K562 (cell line): ENCODE measurements around the gene ENHO. TPM values are rescaled to one million over a fixed set of nuclear protein-coding genes. Genes with fewer than 3 reads are reported as not detected.

ENCODE experiments used
- ATAC-seq: fragments of 200-7000 bp; cut with Tn5 transposase; 3 replicates; pipeline ENCODE4 v1.9.1; 2020; ENCODE audit warnings: moderate library complexity
- BruUV-seq: library from RNA; stranded (reverse); fragments of 400-500 nt; replicated peaks from 2 replicates; lab custom pipeline; 2021; lab: Mats Ljungman, UMichigan
- CTCF ChIA-PET: fragments of 300-600 bp; formaldehyde crosslinking; extraction: SDS; loops from one replicate; lab custom pipeline; 2021; ENCODE audit warnings: low intra/inter-chr PET ratio; lab: Yijun Ruan, JAX
- POLR2A ChIA-PET: fragments of 300-600, 350-650 bp; sonication (Branson Sonifier 250); formaldehyde crosslinking; extraction: SDS; loops from one replicate; lab custom pipeline; 2021; ENCODE audit warnings: antibody characterized with exemption, inconsistent platforms; lab: Yijun Ruan, JAX
- DNase-seq, 4 experiments: peaks; one replicate each; pipeline versions ENCODE4 v3.0.0 to v3.0.0-alpha.2; 2011 to 2018; ENCODE audit warnings: low spot score in 3 of 4, mixed read lengths in 3 of 4; ENCODE audit errors: extremely low read depth in 1 of 4
- FAIRE-seq: peaks from 2 replicates; lab custom pipeline; 2011; peaks lifted over from hg19 to GRCh38; lab: Jason Lieb, UNC
- H2AFZ ChIP-seq: 2 replicates; pipeline ENCODE4 v1.6.0; 2011; ENCODE audit warnings: low read depth, low read length, control low read depth, inconsistent platforms
- H3K27ac ChIP-seq: fragments of 200-600 bp; 3 replicates; pipeline ENCODE4 v1.8.0; 2011; ENCODE audit warnings: low read depth, mild to moderate bottlenecking, control low read depth, inconsistent platforms, low read length, moderate library complexity, mixed read lengths; ENCODE audit errors: extremely low read depth
- H3K27me3 ChIP-seq, 2 experiments: fragments of 300-600 bp in 1 of 2; 2 replicates in 1 of 2; 3 replicates in 1 of 2; pipeline versions ENCODE4 v1.6.0 to v1.8.0; 2011; ENCODE audit warnings: inconsistent platforms in 2 of 2, low read length in 2 of 2, mild to moderate bottlenecking in 1 of 2, mixed read lengths in 1 of 2, moderate library complexity in 1 of 2; ENCODE audit not compliant: control insufficient read depth in 2 of 2, insufficient read depth in 2 of 2
- H3K36me3 ChIP-seq: fragments of 300-600 bp; 3 replicates; pipeline ENCODE4 v1.8.0; 2011; ENCODE audit warnings: mild to moderate bottlenecking, low read length, inconsistent platforms; ENCODE audit not compliant: control insufficient read depth, insufficient read depth
- H3K4me1 ChIP-seq, 2 experiments: fragments of 200-600 bp in 1 of 2; replicated peaks in 1 of 2; 2 replicates in 1 of 2; 3 replicates in 1 of 2; pipeline versions ENCODE4 v1.5.1 to v1.8.0; 2011; ENCODE audit warnings: inconsistent platforms in 2 of 2, low read length in 2 of 2, mild to moderate bottlenecking in 1 of 2, mixed read lengths in 1 of 2, moderate library complexity in 1 of 2; ENCODE audit not compliant: control insufficient read depth in 2 of 2, insufficient read depth in 2 of 2
- H3K4me2 ChIP-seq: 2 replicates; pipeline ENCODE4 v1.6.1; 2011; ENCODE audit warnings: low read length, control low read depth, inconsistent platforms, mixed read lengths; ENCODE audit not compliant: insufficient read depth
- H3K4me3 ChIP-seq: fragments of 200-600 bp; sonication (generic), shearing (Covaris generic); 2 replicates; pipeline ENCODE4 v1.5.1; 2016; ENCODE audit warnings: control low read depth, inconsistent platforms
- H3K79me2 ChIP-seq: fragments of 200-600 bp; 3 replicates; pipeline ENCODE4 v1.8.0; 2011; ENCODE audit warnings: low read length, inconsistent platforms; ENCODE audit not compliant: control insufficient read depth, insufficient read depth
- H3K9ac ChIP-seq, 2 experiments: 2 replicates each; pipeline versions ENCODE4 v1.6.0 to v1.6.1; 2011; ENCODE audit warnings: low read depth in 2 of 2, low read length in 2 of 2, control low read depth in 1 of 2, inconsistent platforms in 1 of 2, mild to moderate bottlenecking in 1 of 2, mixed read lengths in 1 of 2; ENCODE audit not compliant: insufficient read depth in 1 of 2
- H3K9me1 ChIP-seq: one replicate; pipeline ENCODE4 v1.6.0; 2011; ENCODE audit warnings: inconsistent platforms, mild to moderate bottlenecking, low read length, moderate library complexity; ENCODE audit not compliant: control insufficient read depth, insufficient read depth
- H3K9me3 ChIP-seq: replicated peaks from 2 replicates; pipeline ENCODE4 v1.5.1; 2011; ENCODE audit warnings: low read depth, low read length, inconsistent platforms; ENCODE audit not compliant: control insufficient read depth, insufficient read depth
- H4K20me1 ChIP-seq: replicated peaks from 2 replicates; pipeline ENCODE4 v1.6.1; 2011; ENCODE audit warnings: low read length, inconsistent platforms, mixed read lengths; ENCODE audit not compliant: control insufficient read depth, insufficient read depth
- CEBPG ChIP-seq, 3 experiments: fragments of 200-800 bp in 1 of 3; sonication (Bioruptor generic) in 1 of 3; sonication (generic) in 1 of 3; formaldehyde crosslinking in 1 of 3; IDR thresholded peaks in 2 of 3; conservative IDR thresholded peaks in 1 of 3; 2 replicates each; pipeline versions ENCODE4 v1.6.1 to v1.8.0; 2016 to 2022; ENCODE audit warnings: missing compliant biosample characterization in 2 of 3, missing genetic modification characterization in 2 of 3, mild to moderate bottlenecking in 1 of 3, missing genetic modification reagents in 1 of 3
- GABPA ChIP-seq: fragments of 200-800 bp; sonication (Bioruptor generic); conservative IDR thresholded peaks from 2 replicates; pipeline ENCODE4 v1.6.1; 2016; ENCODE audit warnings: low read depth, missing genetic modification characterization, missing compliant biosample characterization
- HDGF ChIP-seq: fragments of 450-650 bp; IDR thresholded peaks from 2 replicates; pipeline ENCODE4 v1.6.1; 2016
- HNRNPK ChIP-seq: fragments of 200-400 bp; formaldehyde crosslinking; IDR thresholded peaks from one replicate; pipeline ENCODE4 v1.6.1; 2018; ENCODE audit warnings: mild to moderate bottlenecking, low read depth, low read length; ENCODE audit not compliant: poor library complexity, severe bottlenecking
- JUN ChIP-seq, 2 experiments: sonication (generic) in 1 of 2; formaldehyde crosslinking in 1 of 2; IDR thresholded peaks; 2 replicates each; pipeline versions ENCODE4 v1.6.1 to v1.8.0; 2012 to 2022; ENCODE audit warnings: borderline replicate concordance in 2 of 2, mild to moderate bottlenecking in 2 of 2, improper control_type of control experiment in 1 of 2, low read depth in 1 of 2, low read length in 1 of 2, missing genetic modification reagents in 1 of 2
- NR0B1 ChIP-seq: fragments of 450-650 bp; IDR thresholded peaks from one replicate; pipeline ENCODE4 v1.6.1; 2018; ENCODE audit warnings: mild to moderate bottlenecking, moderate library complexity; ENCODE audit not compliant: partially characterized antibody
- POLR2AphosphoS2 ChIP-seq: IDR thresholded peaks from 2 replicates; pipeline ENCODE4 v1.6.1; 2012; ENCODE audit warnings: low read length, improper control_type of control experiment
- RCOR1 ChIP-seq, 2 experiments: IDR thresholded peaks; 2 replicates each; pipeline ENCODE4 v1.6.1; 2012; ENCODE audit warnings: low read depth in 2 of 2, low read length in 2 of 2, borderline replicate concordance in 1 of 2, improper control_type of control experiment in 1 of 2
- SREBF1 ChIP-seq: fragments of 150-350 bp; IDR thresholded peaks from 2 replicates; pipeline ENCODE4 v1.6.1; 2014; ENCODE audit warnings: antibody characterized with exemption, low read depth, low read length, borderline replicate concordance
- THAP7 ChIP-seq: fragments of 250-450 bp; sonication (Bioruptor Pico); IDR thresholded peaks from 2 replicates; pipeline ENCODE4 v1.5.0; 2021
- ZFPM2 ChIP-seq: fragments of 250-450 bp; sonication (Bioruptor Pico); IDR thresholded peaks from 2 replicates; pipeline ENCODE4 v1.5.1; 2022; ENCODE audit warnings: mild to moderate bottlenecking
- ZNF347 ChIP-seq: fragments of 450-650 bp; formaldehyde crosslinking; IDR thresholded peaks from 2 replicates; pipeline ENCODE4 v1.4.0; 2020; ENCODE audit warnings: low read depth, mild to moderate bottlenecking, moderate library complexity
- WGBS: fragments of 100-300 bp; shearing (Covaris generic); methylation state at CpG from one replicate; pipeline ENCODE4 v1.1.6; 2016; ENCODE audit warnings: low coverage, mixed read lengths; ENCODE audit not compliant: insufficient coverage; ENCODE audit errors: missing lambda C conversion rate; 5-methylcytosine and 5-hydroxymethylcytosine counted together
- in situ Hi-C: fragments of 300-500 bp; cut with MboI; formaldehyde crosslinking; loops from 4 replicates; pipeline ENCODE4 v1.15.0; 2018; ENCODE audit warnings: inconsistent platforms, mixed read lengths
- intact Hi-C: fragments of 100-400 bp; cut with micrococcal nuclease; formaldehyde crosslinking; loops from 2 replicates; pipeline ENCODE4 v1.14.2; 2022
- polyA plus RNA-seq, 8 experiments: library from polyadenylated mRNA; depleted of rRNA in 4 of 8; stranded (reverse) in 5 of 8; unstranded in 3 of 8; fragments of >200 nt; fragmentation: Nextera tagmentation in 2 of 8; fragmentation: Illumina TruSeq in 1 of 8; extraction: Ambion mirVana in 2 of 8; extraction: Trizol in 1 of 8; gene quantifications; 2 replicates each; pipeline versions ENCODE4 v1.2.1 to v1.2.3, GENCODE V29; 2011 to 2014; ENCODE audit warnings: inconsistent platforms in 1 of 8, missing spikeins in 1 of 8
- total RNA-seq, 7 experiments: library from RNA; depleted of rRNA in 6 of 7; stranded (reverse); fragments of >200 nt in 6 of 7; fragmentation: Illumina TruSeq in 2 of 7; extraction: Trizol in 2 of 7; gene quantifications; 2 replicates each; pipeline versions ENCODE4 v1.2.1 to v1.2.3, GENCODE V29; 2011 to 2021; ENCODE audit warnings: low replicate concordance in 1 of 7
- TF ChIP-seq, protein P1 (sequence below): fragments of 450-650 bp; formaldehyde crosslinking; IDR thresholded peaks from 2 replicates; pipeline ENCODE4 v1.4.0; 2020; ENCODE audit warnings: mild to moderate bottlenecking, moderate library complexity
- TF ChIP-seq, protein P2 (sequence below): fragments of 250-450 bp; sonication (Bioruptor Pico); IDR thresholded peaks from 2 replicates; pipeline ENCODE4 v1.5.0; 2021; ENCODE audit warnings: mild to moderate bottlenecking, borderline replicate concordance

The ENHO gene
- total and polyA plus RNA-seq, 9 of the 15 experiments (the other 6 are each of a cell fraction or from before 2014, with no cell fraction given) = 0.24 TPM; not detected in 8

DNA sequence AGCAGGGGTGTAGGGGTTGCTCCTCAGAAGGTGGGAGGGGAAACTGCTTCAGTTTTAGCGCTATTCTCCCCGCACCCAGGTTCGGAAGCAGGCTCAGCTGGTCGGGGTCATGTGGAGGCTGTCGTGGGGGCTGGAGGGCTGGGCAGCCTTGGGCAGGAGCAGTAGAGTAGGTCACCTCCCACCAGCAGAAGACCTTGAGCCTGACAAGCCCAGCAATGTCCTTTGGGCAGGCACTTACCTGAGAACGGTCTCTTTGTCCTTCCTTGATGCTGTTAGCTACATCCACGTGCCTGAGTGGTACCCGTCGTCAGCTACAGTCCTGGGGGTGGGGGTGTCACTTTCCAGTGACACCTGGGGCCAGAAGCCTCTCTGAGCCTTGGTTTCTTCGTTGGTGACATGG, 20.3 kb downstream of the ENHO start:
- TF ChIP-seq THAP7 (CRISPR knock-in tag) (no peak), RCOR1 (IDR thresholded peaks at IDR 0.05; ENCODE audit: borderline replicate concordance in 1 of 2, low read depth in 2 of 2, low read length in 2 of 2) (no peak), NR0B1 (no peak), HNRNPK (no peak), GABPA (tag) (no peak), ZFPM2 (CRISPR knock-in tag) (no peak), POLR2AphosphoS2 (no peak), CEBPG (CRISPR knock-in tag; IDR thresholded peaks at IDR 0.05) (no peak), CEBPG (tag; conservative IDR thresholded peaks at IDR 0.05 in 1 of 2, IDR thresholded peaks at IDR 0.05 in 1 of 2) (no peak), JUN (IDR thresholded peaks at IDR 0.05; ENCODE audit: borderline replicate concordance, low read depth, low read length) (no peak), JUN (CRISPR knock-in tag; IDR thresholded peaks at IDR 0.05; ENCODE audit: borderline replicate concordance) (no peak), HDGF (no peak), SREBF1 (no peak), ZNF347 (CRISPR knock-in tag) (no peak)
- TF ChIP-seq, protein P1, sequence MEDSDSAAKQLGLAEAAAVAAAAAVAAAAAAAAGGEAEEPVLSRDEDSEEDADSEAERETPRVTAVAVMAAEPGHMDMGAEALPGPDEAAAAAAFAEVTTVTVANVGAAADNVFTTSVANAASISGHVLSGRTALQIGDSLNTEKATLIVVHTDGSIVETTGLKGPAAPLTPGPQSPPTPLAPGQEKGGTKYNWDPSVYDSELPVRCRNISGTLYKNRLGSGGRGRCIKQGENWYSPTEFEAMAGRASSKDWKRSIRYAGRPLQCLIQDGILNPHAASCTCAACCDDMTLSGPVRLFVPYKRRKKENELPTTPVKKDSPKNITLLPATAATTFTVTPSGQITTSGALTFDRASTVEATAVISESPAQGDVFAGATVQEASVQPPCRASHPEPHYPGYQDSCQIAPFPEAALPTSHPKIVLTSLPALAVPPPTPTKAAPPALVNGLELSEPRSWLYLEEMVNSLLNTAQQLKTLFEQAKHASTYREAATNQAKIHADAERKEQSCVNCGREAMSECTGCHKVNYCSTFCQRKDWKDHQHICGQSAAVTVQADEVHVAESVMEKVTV (CRISPR knock-in tag) = no peak
- TF ChIP-seq, protein P2, sequence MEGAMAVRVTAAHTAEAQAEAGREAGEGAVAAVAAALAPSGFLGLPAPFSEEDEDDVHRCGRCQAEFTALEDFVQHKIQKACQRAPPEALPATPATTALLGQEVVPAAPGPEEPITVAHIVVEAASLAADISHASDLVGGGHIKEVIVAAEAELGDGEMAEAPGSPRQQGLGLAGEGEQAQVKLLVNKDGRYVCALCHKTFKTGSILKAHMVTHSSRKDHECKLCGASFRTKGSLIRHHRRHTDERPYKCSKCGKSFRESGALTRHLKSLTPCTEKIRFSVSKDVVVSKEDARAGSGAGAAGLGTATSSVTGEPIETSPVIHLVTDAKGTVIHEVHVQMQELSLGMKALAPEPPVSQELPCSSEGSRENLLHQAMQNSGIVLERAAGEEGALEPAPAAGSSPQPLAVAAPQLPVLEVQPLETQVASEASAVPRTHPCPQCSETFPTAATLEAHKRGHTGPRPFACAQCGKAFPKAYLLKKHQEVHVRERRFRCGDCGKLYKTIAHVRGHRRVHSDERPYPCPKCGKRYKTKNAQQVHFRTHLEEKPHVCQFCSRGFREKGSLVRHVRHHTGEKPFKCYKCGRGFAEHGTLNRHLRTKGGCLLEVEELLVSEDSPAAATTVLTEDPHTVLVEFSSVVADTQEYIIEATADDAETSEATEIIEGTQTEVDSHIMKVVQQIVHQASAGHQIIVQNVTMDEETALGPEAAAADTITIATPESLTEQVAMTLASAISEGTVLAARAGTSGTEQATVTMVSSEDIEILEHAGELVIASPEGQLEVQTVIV (CRISPR knock-in tag) = no peak
- Histone ChIP-seq H4K20me1 (no peaks in the 10 kb centered on the region), H3K27me3 (peaks cover 0 to 4% of the 10 kb centered on the region in 2 experiments; a peak in 1 of 5 replicates), H3K9me1 (no peaks in the 10 kb centered on the region), H3K9ac (no peak overlapping the region), H3K79me2 (no peaks in the 10 kb centered on the region), H3K36me3 (no peaks in the 10 kb centered on the region), H2AFZ (no peak overlapping the region), H3K4me3 (no peak overlapping the region), H3K9me3 (no peaks in the 10 kb centered on the region), H3K4me1 (no peaks in the 10 kb centered on the region), H3K4me2 (no peak overlapping the region), H3K27ac (no peak overlapping the region)
- no peak for DNase-seq
- no peak for ATAC-seq
- POLR2A ChIA-PET = no interaction called here
- intact Hi-C loops = loop anchor here (5.0 kb wide), 1 partner anchor 90 kb away; no protein-coding TSS in a partner anchor
- in situ Hi-C loops = no loop called here
- no TSS peak for BruUV-seq
- CTCF ChIA-PET = no interaction called here
- WGBS = 0% methylated on average over 9 of the region's 10 CpGs
- no peak for FAIRE-seq
